SK-N-SH (cell line): ENCODE data around the gene APC.

Source experiments
- CHD2 ChIP-seq: fragments of 150-350 bp; IDR thresholded peaks from 2 replicates; pipeline ENCODE4 v1.6.1; 2018; ENCODE audit warnings: low read length; ENCODE audit not compliant: partially characterized antibody
- EP300 ChIP-seq, 2 experiments: IDR thresholded peaks; 2 replicates each; pipeline versions ENCODE4 v1.4.0 to v1.6.1; 2012; ENCODE audit warnings: borderline replicate concordance in 1 of 2, low read depth in 1 of 2, low read length in 1 of 2
- EZH2phosphoT487 ChIP-seq: fragments of 200-600 bp; sonication (generic); IDR thresholded peaks from 2 replicates; pipeline ENCODE4 v1.6.1; 2017; ENCODE audit warnings: low read depth, mixed run types, mild to moderate bottlenecking, antibody characterized with exemption, moderate library complexity, borderline replicate concordance
- FOXJ3 ChIP-seq: sonication (generic); formaldehyde crosslinking; IDR thresholded peaks from 2 replicates; pipeline ENCODE4 v1.5.1; 2020; ENCODE audit warnings: mild to moderate bottlenecking, missing genetic modification reagents
- JUND ChIP-seq: IDR thresholded peaks from 2 replicates; pipeline ENCODE4 v1.4.0; 2012
- NRF1 ChIP-seq: IDR thresholded peaks from 2 replicates; pipeline ENCODE4 v1.6.1; 2012; ENCODE audit warnings: low read depth, mild to moderate bottlenecking, low read length
- PBX3 ChIP-seq: IDR thresholded peaks from 2 replicates; pipeline ENCODE4; 2012
- POLR2AphosphoS5 ChIP-seq: IDR thresholded peaks from 2 replicates; pipeline ENCODE4 v1.6.1; 2012; ENCODE audit warnings: low read depth, low read length
- RFX5 ChIP-seq: IDR thresholded peaks from 2 replicates; pipeline ENCODE4 v1.6.1; 2012; ENCODE audit warnings: mild to moderate bottlenecking, improper control_type of control experiment, low read length
- SMC3 ChIP-seq: IDR thresholded peaks from 2 replicates; pipeline ENCODE4 v1.6.1; 2012; ENCODE audit warnings: low read depth, low read length, improper control_type of control experiment
- TCF12 ChIP-seq: IDR thresholded peaks from 2 replicates; pipeline ENCODE4 v1.4.0; 2012
- TF ChIP-seq, protein P1 (sequence below): fragments of 200-600 bp; sonication (generic); IDR thresholded peaks from 2 replicates; pipeline ENCODE4 v1.6.1; 2017; ENCODE audit warnings: antibody characterized with exemption, mild to moderate bottlenecking, moderate library complexity

DNA sequence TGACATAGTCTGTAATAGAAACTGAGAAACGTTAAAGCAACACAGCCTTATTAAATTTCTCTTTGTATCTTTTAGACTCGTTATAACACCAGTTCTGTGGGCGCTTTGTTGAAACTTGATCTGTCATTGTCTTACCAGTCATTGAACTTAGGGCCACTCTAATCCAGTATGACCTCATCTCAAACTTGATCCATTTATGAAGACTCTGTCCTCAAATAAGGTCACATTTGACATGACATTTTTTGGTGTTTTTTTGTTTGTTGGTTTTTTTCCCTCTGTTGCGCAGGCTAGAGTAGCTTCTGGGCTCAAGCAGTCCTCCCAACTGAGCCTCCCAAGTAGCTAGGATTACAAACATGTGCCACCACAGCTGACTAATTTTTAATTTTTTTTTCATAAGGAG is 5.9 kb downstream of the APC start:
- no peak for TF ChIP-seq TCF12
- TF ChIP-seq, protein P1, sequence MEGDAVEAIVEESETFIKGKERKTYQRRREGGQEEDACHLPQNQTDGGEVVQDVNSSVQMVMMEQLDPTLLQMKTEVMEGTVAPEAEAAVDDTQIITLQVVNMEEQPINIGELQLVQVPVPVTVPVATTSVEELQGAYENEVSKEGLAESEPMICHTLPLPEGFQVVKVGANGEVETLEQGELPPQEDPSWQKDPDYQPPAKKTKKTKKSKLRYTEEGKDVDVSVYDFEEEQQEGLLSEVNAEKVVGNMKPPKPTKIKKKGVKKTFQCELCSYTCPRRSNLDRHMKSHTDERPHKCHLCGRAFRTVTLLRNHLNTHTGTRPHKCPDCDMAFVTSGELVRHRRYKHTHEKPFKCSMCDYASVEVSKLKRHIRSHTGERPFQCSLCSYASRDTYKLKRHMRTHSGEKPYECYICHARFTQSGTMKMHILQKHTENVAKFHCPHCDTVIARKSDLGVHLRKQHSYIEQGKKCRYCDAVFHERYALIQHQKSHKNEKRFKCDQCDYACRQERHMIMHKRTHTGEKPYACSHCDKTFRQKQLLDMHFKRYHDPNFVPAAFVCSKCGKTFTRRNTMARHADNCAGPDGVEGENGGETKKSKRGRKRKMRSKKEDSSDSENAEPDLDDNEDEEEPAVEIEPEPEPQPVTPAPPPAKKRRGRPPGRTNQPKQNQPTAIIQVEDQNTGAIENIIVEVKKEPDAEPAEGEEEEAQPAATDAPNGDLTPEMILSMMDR, result no peak
- no peak for TF ChIP-seq FOXJ3
- TF ChIP-seq EZH2phosphoT487, result no peak
- no peak for TF ChIP-seq RFX5
- TF ChIP-seq JUND, result no peak
- TF ChIP-seq SMC3, result no peak
- TF ChIP-seq NRF1, result no peak
- no peak for TF ChIP-seq CHD2
- TF ChIP-seq PBX3, result no peak
- no peak for TF ChIP-seq POLR2AphosphoS5
- no peak for TF ChIP-seq EP300 (IDR thresholded peaks at IDR 0.05; ENCODE audit: borderline replicate concordance in 1 of 2, low read depth in 1 of 2, low read length in 1 of 2)
